Femur (tissue), 1 donor: ENCODE measurements around the gene RHOBTB3.

Experiments
- DNase-seq: peaks from one replicate; pipeline ENCODE4 v3.0.0-alpha.2; 2017

RHOBTB3 gene

DNA sequence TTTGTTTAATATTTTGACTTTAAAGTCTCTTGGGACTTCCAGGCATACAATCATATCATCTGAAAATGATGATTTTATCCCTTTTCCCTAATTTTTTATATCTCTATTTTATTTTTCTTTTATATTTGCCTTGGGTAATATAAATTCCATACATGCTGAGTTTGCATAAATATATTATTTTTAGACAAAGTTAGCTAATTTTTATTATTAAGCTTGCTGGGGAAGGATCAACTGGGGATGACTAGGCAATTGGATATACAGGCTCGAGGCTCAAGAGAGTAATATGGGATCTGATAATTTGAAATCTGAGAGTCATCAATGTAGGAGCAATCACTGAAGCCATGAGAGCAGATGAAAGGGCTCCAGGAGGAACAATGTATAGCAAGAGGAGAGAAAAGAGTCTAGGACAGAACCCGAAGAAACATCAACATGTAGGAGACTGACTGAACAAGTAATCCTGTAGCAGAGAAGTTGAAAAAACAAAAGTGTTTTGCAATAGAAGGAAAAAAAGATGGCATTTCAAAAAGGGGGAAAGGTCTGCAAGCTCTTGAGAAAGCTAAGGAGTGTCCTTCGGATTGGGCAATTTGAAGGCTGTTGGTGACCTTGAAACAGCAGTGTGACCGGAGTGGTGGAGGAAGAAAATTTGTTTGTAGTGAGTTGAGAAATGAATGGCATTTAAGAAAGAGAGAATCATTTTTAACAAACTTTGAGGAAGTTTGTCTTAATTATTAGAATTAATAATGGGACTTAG, 17.0 kb upstream of the RHOBTB3 start:
- no peak for DNase-seq

DNA sequence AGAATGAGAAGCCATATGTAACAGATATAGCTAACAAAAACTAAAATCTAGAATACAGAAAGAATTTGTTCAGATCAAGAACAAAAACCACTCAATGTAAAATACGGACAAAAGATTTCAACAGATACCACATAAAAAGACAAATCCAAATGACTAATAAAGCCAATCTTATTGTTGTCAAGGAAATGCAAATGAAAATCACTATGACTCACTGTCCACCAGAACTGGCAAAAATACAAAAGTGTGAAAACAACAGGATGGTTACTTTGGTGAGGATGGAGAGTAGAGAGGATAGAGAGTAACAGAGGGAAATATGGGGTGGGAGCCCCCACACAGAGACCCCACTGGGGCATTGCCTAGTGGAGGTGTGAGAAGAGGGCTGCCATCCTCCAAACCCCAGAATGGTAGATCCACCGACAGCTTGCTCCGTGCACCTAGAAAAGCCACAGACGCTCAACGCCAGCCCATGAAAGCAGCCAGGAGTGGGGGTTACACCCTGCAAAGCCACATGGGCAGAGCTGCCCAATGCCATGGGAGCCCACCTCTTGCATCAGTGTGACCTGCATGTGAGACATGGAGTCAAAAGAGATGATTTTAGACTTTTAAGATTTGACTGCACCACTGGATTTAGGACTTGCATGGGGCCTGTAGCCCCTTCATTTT, 15.2 kb upstream of the RHOBTB3 start:
- DNase-seq: no peak

DNA sequence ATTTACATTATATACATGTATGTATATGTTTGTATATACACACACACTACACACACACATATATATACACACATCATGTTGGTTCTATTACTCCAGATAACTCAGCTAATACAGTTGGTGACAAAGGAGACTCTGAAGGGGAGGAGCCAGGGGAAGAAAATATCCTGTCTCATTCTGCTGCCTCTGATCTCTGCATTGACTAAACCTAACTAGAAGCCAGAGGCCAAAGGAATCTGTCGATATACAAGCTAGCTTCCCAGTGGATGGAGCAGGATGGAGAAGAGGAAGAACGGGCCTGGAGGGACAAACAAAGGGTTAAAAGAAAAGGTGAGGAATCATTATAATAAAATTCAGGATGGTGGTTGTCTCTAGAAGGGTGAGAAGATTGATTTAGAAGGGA, 13.7 kb upstream of the RHOBTB3 start:
- no peak for DNase-seq

DNA sequence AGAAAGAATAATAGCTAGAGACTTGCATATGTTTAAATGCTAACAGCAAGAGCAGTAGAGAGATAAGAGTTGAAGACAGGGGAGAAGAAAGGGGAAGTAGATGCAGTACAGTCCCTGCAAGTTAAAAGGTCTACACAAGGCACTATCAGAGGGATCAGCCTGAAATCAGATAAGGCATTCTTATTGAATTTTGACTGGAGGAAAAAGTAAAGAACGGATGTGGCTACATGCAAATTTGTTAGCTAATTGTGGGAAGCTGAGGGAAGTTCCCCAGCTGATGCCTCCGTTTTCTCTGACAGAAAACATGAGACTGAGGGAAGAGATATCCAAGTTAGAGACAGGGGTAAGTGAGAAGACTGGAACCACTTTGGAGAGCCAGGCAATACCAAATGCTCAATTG, 12.9 kb upstream of the RHOBTB3 start:
- no peak for DNase-seq

DNA sequence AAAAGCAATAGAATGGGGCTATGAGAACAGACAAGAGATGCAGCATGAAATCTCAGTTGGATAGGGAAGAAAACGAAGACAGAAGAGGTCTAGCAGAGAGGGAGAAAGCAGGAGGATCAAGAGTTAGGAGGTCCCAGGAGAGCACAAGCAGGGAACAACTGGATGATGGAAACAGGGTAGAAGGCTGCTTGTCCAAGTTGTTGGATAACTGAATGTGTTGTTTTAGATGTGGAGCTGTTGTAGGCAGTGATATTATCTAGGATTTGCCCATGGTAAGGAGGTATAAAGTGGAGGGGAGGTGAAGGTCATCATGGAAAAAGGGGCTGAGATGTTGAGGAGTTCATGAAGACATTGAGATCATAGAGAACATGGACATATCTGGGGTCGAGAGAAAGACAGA, 12.4 kb upstream of the RHOBTB3 start:
- DNase-seq: no peak

DNA sequence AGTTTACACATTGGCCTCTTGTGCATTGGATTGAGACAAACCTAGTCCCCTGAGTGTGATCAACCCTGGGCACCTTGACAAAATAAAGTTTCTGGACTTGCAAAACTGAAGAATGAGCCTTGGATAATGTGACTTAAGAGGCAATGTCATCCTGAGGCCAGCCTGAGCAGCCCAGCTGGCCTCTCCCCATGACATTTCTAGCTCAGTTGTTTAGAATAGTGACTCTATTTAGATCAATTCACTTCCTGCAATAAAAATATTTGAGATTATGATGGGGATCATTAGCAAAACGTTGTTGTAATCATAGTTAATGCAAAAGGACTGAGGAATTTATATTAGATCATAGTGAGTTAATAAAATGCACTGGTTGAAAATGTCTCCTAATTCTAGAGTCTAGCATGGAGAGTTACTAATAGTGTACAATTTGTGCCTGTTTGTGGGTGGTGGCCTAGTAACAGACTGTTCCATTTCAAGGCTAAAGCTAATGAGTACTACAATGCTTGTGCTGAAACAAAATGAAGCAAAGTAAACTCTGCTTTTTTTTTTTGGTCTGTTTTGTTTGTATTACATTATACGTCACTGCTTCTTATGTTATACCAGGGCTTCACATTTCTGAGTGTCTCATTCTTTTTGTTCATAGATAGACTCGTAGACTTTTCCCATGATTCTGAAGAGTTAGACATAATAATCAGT, 10.9 kb upstream of the RHOBTB3 start:
- no peak for DNase-seq

DNA sequence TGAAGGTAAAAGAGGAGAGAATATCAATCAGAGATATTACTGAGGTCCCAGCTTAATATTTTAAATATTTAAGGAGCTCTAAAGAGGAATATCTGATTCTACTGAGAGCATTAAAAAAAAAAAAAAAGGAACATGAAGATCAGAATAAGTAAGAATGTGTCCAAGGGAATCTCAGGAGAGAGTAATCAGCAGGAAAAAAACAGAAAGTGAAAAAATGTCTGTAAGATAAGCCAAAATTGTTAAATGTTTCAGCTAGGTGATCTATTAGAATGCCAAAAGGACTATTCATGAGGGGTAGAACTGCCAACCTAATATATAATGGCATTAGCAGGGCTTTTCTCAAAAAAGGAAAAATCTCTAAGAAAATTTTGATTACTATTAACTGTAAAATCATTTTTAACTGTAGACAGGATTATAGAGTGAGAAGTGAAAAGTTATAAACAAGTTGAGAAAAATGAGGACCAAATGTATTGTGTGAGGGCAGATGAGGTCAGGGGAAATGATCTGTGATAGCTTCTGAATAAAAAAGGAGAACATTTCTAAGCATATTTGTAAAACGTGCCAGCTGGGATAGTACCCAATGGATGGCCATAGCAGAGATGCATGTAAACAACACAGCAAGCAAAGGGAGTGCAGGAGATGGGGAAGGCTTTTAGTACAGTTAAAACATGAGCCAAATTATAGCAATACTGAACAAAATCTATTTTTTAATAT, 9.4 kb upstream of the RHOBTB3 start:
- DNase-seq: no peak

DNA sequence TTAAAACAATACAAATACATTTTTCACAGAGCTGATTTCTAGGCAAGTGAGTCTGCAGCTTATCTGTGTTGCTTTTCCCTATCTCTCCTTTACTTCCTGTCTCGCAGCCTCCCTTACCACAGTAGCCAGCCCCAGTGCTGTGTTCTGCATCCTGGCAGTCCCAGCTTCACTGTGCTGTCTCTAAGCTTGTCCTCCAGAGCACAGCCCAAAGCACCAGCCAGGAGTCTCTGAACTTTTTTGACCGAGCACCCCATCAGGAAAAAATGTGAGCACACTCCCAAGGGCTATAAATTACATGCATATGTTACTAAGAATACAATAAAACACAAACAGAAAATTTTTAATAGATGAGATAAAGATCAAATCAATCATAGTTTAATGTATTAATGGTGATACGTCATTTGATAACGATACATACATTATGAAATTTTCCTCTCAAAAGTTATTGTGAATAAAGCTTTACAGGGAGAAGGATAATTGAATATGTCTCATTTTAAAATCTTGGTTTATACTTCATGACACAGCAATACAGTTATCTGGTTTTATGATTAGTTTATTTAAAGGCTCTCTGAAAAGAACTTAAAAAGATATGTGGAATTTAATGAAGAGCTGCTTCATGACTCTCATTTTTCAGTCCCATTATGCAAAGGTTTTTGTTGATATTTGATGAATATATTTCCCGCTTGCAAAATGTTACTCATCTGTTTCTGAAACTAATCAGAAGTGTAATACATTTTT, 7.3 kb upstream of the RHOBTB3 start:
- DNase-seq: no peak

DNA sequence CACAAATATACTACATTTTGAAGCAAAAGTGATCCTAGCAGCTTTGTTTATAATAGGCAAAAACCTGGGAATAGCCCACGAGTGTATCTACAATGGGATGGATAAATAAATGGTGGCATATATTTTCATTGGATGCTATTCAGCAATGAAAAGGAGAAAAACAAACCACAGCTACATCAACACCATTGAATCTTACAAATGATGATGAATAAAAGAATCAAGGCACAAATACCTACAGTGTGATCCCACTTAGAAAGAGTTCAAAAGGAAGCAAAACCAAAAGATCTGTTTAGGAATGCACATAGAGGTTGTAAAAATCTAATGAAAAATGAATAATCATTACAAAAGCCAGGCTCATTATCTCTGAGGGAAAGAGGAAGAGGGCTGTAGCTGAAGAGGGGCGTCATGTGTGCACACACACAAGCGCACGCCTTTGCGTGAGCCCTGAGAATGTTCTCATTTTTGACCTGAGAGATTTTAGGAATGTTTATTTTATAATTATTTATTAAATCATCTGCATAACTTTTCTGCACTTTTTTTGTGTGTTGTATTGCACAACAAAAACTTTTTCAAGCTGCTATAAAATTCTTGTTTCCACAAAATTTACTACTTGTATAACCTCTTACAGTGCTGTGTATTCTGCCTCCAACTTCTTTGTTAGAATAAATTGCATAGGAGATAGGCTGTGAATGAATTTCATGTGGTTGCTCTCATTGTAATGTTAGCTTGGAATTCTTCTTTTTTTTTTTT, 5.9 kb upstream of the RHOBTB3 start:
- no peak for DNase-seq

DNA sequence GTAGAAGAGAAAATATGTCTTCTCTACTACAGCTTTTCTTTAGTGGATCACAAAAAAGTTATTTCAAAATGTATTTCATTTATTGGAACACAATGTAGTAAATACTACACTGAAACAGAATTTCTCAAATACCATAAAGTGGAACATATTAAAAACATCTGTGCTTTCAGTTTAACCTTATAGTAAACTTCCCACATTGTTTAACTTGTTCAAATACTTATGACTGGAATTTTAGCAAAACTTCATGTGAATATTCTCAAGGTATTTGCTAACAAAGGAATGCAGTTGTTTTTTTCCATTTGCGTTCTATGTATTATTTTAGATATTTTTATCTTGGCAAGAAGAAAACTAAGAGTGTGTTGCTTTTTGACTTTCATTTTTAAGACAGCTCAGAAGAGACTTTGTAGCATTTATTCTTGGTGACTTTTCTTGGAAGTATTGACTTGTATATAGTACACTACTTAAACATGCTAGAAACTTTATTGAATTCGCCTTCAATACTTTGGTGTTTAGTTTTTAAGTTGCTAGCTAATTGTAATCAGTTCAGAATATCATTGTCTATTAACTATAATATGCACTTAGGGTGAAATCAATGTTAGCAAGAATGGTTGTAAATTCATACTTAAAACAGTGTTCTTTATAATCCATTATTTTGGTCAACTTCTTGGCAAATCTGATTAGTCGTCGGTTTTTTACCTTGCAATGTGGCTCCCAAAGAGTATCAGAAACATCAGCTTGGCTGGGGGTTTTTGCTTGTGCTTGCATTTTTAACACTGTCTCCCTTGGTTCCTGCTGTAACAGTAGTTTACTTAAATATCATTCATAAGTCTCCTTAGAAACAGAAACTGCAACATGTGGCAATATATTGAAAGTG, 5.0 kb upstream of the RHOBTB3 start:
- DNase-seq: no peak

DNA sequence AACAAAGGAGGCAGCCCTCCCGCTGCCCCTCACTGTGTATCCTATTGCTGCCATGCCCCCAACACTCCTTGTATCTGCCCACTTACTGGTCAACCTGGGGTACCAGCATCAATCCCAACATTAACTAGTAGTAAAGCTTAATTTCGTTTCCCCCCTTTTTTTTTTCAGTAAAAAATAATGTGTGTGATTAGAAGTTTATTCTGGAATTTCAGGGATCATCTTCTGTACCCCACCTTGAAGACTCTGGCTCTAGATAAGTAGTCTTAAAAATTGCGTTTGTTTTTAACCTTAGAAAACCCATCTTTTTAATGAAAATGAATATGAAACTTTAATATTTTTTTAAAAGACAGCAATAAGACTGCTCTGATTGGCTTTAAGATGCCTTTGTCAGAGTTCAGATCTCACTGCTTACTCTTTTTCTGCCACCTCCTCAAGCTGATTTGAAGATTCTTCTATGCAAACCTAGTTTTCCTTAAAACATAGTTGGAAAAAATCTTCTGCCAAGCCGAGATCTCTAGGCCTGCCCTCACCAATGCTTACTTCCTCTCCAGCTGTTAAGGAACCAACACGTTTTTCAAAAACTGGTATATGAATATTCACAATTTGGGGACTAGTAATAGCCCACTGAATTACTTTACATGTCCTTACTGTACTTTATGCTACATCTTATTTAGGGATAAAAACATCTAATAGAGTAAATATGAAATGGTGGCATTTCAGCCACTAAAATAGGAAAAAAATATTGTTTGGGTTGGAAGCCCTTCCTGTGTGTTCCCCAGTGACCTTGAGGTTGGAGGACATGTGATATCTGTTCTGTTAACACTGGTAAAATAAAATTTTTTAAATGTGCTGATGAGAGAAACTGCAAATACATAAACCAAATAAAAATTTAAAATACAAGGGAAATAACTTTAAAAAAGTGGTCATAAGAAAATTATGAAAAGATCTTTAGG, 4.0 kb upstream of the RHOBTB3 start:
- DNase-seq: no peak

DNA sequence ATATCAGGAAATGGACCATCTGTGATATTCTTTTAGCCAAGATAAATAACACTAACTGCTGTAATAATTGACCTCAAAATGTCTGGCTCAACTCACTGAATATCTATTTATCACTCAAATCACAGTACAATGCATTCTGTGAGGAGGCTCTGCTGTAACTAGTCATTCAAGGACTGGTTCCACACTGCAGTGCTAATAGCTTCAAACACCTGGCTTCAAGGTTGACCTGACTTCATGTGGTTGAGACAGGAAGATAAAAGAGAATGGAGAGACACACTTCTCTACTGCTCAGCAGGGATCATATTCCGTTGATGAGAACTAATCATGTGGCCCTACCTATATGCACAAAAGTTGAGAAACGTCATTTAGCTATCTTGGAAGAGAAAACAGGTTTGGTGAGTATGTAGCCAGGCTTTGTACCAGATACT, 3.4 kb upstream of the RHOBTB3 start:
- DNase-seq: no peak

DNA sequence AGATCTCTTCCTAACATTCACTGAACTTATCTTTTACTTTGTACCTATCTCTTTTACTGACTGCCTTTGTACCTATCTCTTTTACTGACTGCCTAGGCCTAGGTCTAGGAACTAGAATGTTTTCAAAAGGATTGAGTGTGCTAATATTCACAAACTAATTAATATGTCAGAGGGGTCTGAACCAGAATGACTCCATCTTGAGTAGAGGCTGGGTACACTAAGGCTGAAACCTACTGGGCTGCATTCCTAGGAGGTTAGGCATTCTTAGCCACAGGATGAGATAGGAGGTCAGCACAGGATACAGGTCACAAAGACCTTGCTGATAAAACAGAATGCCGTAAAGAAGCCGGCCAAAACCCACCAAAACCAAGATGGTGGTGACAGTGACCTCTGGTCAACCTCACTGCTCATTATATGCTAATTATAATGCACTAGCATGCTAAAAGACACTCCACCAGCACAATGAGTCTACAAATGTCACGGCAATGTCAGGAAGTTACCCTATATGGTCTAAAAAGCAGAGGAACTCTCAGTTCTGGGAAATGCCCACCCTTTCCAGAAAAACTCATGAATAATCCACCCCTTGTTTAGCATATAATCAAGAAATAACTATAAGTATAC, 2.5 kb upstream of the RHOBTB3 start:
- DNase-seq: no peak

DNA sequence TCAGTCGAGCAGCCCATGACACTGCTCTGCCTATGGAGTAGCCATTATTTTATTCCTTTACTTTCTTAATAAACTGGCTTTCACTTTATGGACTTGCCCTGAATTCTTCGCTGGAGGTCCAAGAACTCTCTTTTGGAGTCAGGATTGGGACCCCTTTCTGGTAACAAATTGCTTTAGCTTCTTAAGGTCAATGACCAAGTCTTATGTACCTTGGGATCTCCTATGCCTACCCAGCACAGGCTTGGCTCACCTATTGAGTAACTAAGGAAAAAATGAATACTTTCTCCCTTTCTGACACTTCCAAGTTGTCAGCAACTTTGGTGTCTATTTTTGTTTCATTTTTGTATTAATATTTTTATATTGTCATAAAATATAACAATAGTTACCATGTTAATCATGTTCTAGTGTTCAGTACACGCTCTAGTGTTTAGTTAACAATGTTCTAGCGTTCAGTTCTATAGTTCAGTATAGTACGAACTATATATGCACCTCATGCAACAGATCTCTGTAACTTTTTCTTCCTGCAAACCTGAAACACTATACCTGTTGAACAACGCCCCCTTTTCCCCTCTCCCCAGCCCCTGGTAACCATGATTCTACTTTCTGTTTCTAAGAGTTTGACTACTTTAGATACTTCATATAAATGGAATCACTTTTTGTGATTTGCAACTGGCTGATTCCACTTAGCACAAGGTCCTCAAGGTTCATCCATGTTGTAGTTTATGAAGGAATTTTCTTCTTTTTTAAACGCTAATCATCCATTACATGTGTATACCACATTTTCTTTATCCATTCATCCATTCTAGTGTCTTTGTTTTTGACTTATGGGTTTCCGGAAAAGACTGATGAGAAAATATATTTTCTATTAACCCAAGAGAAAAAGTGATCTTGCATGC, 1.8 kb upstream of the RHOBTB3 start:
- no peak for DNase-seq

DNA sequence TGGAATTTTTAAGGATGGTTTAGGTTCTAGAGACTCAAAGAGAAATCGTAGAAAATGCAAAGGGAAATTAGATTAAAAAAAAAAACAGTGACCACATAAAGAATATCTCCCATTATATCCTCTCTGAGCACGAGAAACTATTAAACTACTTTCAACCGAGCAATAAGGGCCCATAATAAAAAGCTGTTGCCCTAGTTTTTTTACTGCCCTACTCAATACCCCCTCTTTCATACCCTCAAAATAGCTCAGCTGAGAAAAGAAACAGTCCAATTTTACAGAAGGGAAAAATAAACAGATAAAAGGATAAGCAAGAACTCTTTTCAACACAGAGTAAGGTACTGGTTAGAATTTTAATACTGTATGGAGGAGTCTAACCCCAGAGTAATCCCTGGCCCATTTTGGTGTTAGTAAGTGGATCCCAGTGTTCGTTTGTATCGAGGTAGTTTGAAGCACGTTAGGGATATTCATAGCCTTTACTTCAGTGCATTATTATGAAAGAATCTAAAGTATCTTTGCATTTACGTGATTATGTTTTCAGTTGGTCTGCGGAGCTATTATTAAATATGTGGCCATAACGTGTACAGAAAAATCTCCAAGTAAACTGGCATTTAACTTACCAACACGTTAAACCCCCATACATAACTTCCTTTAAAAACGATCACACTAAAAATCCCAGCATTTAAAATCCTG, 980 bp upstream of the RHOBTB3 start:
- no peak for DNase-seq

DNA sequence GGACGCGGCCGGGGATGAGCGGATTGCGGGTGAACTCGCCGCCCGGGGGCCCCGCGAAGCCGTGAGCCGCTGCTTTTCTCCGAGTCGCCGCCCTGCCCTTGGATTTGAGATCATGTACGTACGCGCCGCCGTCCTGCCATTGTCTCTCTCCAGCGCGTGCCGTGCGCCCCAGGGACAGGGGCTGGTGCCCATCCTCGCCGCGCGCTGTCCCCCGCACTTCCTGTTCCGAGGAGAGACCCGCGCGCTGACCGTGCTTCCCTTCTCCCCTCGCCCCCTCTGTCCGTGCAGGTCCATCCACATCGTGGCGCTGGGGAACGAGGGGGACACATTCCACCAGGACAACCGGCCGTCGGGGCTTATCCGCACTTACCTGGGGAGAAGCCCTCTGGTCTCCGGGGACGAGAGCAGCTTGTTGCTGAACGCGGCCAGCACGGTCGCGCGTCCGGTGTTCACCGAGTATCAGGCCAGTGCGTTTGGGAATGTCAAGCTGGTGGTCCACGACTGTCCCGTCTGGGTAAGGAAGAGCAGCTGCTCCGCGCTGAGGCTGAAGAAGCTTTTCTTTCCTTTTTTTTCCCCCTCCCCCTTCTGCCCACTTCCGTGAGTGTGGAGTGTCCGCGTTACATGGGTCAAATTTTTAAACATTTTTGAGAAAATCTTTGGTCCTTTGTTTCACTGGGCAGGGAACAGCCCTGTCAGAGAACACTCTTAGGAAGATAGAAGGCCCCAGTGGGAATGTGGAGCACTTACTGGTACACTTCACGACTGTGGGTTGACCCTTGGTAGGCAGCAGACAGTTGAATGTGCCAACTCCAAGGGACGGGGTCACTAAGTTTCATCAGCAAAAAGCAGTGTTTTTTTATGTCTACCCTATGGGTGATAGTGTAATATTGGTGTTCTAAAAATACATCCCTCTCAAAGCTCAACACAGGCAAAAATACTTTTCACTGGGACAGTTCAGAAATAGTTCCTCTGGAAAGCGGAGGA, 727 bp downstream of the RHOBTB3 start:
- DNase-seq: peak; percentile 68
